HEK293 (cell line): Measurements from ENCODE around the gene RHBDD1.

ENCODE experiments used
- CTCF ChIA-PET: fragments of 350-600 bp; formaldehyde crosslinking; extraction: SDS; loops from one replicate; lab custom pipeline; 2021; ENCODE audit warnings: antibody characterized with exemption; lab: Yijun Ruan, JAX
- POLR2A ChIA-PET: fragments of 300-600 bp; formaldehyde crosslinking; extraction: SDS; loops from one replicate; lab custom pipeline; 2020; ENCODE audit warnings: antibody characterized with exemption, inconsistent platforms; lab: Yijun Ruan, JAX
- H3K27ac ChIP-seq: fragments of 200-500 bp; sonication (Bioruptor generic); 2 replicates; pipeline ENCODE4 v1.5.1; 2014; ENCODE audit warnings: low read depth, low read length, control low read depth, inconsistent platforms; ENCODE audit errors: extremely low read depth
- H3K36me3 ChIP-seq, 2 experiments: fragments of 200-500 bp in 1 of 2; sonication (Bioruptor generic) in 1 of 2; 1 replicate in 1 of 2; 2 replicates in 1 of 2; pipeline ENCODE4 v1.5.1; 2014 to 2017; ENCODE audit warnings: inconsistent platforms in 2 of 2, low read length in 2 of 2; ENCODE audit not compliant: control insufficient read depth in 2 of 2, insufficient read depth in 1 of 2
- H3K4me1 ChIP-seq: fragments of 200-500 bp; sonication (Bioruptor generic); 2 replicates; pipeline ENCODE4 v1.5.1; 2014; ENCODE audit warnings: mild to moderate bottlenecking, low read length, inconsistent platforms; ENCODE audit not compliant: control insufficient read depth, insufficient read depth
- H3K4me3 ChIP-seq: 2 replicates; pipeline ENCODE4 v1.5.1; 2011; ENCODE audit warnings: low read depth, mild to moderate bottlenecking, control low read depth, low read length, moderate library complexity
- H3K9me3 ChIP-seq: fragments of 200-500 bp; sonication (Bioruptor generic); 2 replicates; pipeline ENCODE4 v1.5.1; 2014; ENCODE audit warnings: low read depth, low read length, inconsistent platforms; ENCODE audit not compliant: control insufficient read depth, insufficient read depth
- ELK4 ChIP-seq: IDR thresholded peaks from 2 replicates; pipeline ENCODE4 v1.6.1; 2011; ENCODE audit warnings: mild to moderate bottlenecking, low read depth, low read length, borderline replicate concordance
- MYNN ChIP-seq: fragments of 450-650 bp; formaldehyde crosslinking; IDR thresholded peaks from 2 replicates; pipeline ENCODE4 v1.5.1; 2016; ENCODE audit warnings: missing biosample characterization, missing genetic modification characterization, borderline replicate concordance
- MZF1 ChIP-seq: fragments of 450-650 bp; formaldehyde crosslinking; IDR thresholded peaks from 2 replicates; pipeline ENCODE4 v1.5.1; 2017; ENCODE audit warnings: missing biosample characterization, missing genetic modification characterization, borderline replicate concordance
- PATZ1 ChIP-seq: fragments of 450-650 bp; formaldehyde crosslinking; IDR thresholded peaks from 2 replicates; pipeline ENCODE4 v1.5.1; 2016; ENCODE audit warnings: missing biosample characterization, missing genetic modification characterization
- RBAK ChIP-seq: fragments of 450-650 bp; formaldehyde crosslinking; IDR thresholded peaks from 2 replicates; pipeline ENCODE4 v1.5.1; 2016; ENCODE audit warnings: missing biosample characterization, missing genetic modification characterization
- TSHZ1 ChIP-seq: fragments of 450-650 bp; formaldehyde crosslinking; IDR thresholded peaks from 2 replicates; pipeline ENCODE4 v1.5.1; 2016; ENCODE audit warnings: missing biosample characterization, missing genetic modification characterization, borderline replicate concordance
- ZBTB7A ChIP-seq: fragments of 450-650 bp; formaldehyde crosslinking; IDR thresholded peaks from 2 replicates; pipeline ENCODE4 v1.5.1; 2016; ENCODE audit warnings: low read depth, missing biosample characterization, missing genetic modification characterization
- ZFP41 ChIP-seq: fragments of 450-650 bp; formaldehyde crosslinking; IDR thresholded peaks from 2 replicates; pipeline ENCODE4 v1.5.1; 2016; ENCODE audit warnings: missing biosample characterization, missing genetic modification characterization, borderline replicate concordance
- ZNF184 ChIP-seq: fragments of 450-650 bp; IDR thresholded peaks from 2 replicates; pipeline ENCODE4 v1.5.1; 2018; ENCODE audit warnings: missing biosample characterization, mild to moderate bottlenecking, missing genetic modification characterization
- ZNF266 ChIP-seq: fragments of 450-650 bp; formaldehyde crosslinking; IDR thresholded peaks from 2 replicates; pipeline ENCODE4 v1.5.1; 2016; ENCODE audit warnings: missing biosample characterization, missing genetic modification characterization, low read depth
- ZNF274 ChIP-seq, 2 experiments: fragments of 200-500 bp in 1 of 2; fragments of 450-650 bp in 1 of 2; sonication (Bioruptor generic) in 1 of 2; formaldehyde crosslinking in 1 of 2; IDR thresholded peaks; 2 replicates each; pipeline versions ENCODE4 v1.5.1 to v1.6.1; 2014 to 2016; ENCODE audit warnings: borderline replicate concordance in 1 of 2, inconsistent platforms in 1 of 2, low read length in 1 of 2, missing biosample characterization in 1 of 2, missing genetic modification characterization in 1 of 2
- ZNF335 ChIP-seq: fragments of 450-650 bp; formaldehyde crosslinking; conservative IDR thresholded peaks from 2 replicates; pipeline ENCODE4 v1.5.1; 2016; ENCODE audit warnings: missing biosample characterization, missing genetic modification characterization
- ZNF513 ChIP-seq: fragments of 450-650 bp; IDR thresholded peaks from 2 replicates; pipeline ENCODE4 v1.5.1; 2018; ENCODE audit warnings: missing biosample characterization, missing genetic modification characterization
- ZNF514 ChIP-seq: fragments of 450-650 bp; formaldehyde crosslinking; IDR thresholded peaks from 2 replicates; pipeline ENCODE4 v1.5.1; 2016; ENCODE audit warnings: missing biosample characterization, missing genetic modification characterization
- ZNF558 ChIP-seq: fragments of 450-650 bp; formaldehyde crosslinking; IDR thresholded peaks from 2 replicates; pipeline ENCODE4 v1.5.1; 2016; ENCODE audit warnings: missing biosample characterization, missing genetic modification characterization
- ZNF596 ChIP-seq: fragments of 450-650 bp; IDR thresholded peaks from 2 replicates; pipeline ENCODE4 v1.5.0; 2018; ENCODE audit warnings: missing biosample characterization, mild to moderate bottlenecking, missing genetic modification characterization, moderate library complexity
- ZNF600 ChIP-seq: fragments of 450-650 bp; formaldehyde crosslinking; IDR thresholded peaks from 2 replicates; pipeline ENCODE4 v1.5.1; 2016; ENCODE audit warnings: missing biosample characterization, missing genetic modification characterization
- ZNF623 ChIP-seq: fragments of 450-650 bp; formaldehyde crosslinking; IDR thresholded peaks from 2 replicates; pipeline ENCODE4 v1.5.1; 2016; ENCODE audit warnings: missing biosample characterization, missing genetic modification characterization
- ZNF664 ChIP-seq: fragments of 450-650 bp; formaldehyde crosslinking; IDR thresholded peaks from 2 replicates; pipeline ENCODE4 v1.5.1; 2016; ENCODE audit warnings: missing biosample characterization, missing genetic modification characterization
- ZNF701 ChIP-seq: fragments of 450-650 bp; formaldehyde crosslinking; IDR thresholded peaks from 2 replicates; pipeline ENCODE4 v1.5.1; 2016; ENCODE audit warnings: missing biosample characterization, missing genetic modification characterization
- ZNF768 ChIP-seq: fragments of 450-650 bp; formaldehyde crosslinking; IDR thresholded peaks from 2 replicates; pipeline ENCODE4 v1.5.1; 2018; ENCODE audit warnings: missing biosample characterization, mild to moderate bottlenecking, missing genetic modification characterization
- ZNF843 ChIP-seq: fragments of 450-650 bp; formaldehyde crosslinking; IDR thresholded peaks from 2 replicates; pipeline ENCODE4 v1.5.1; 2016; ENCODE audit warnings: missing biosample characterization, missing genetic modification characterization
- ZSCAN18 ChIP-seq: fragments of 450-650 bp; formaldehyde crosslinking; IDR thresholded peaks from 2 replicates; pipeline ENCODE4 v1.5.1; 2016; ENCODE audit warnings: missing biosample characterization, missing genetic modification characterization
- ZSCAN23 ChIP-seq: fragments of 450-650 bp; formaldehyde crosslinking; IDR thresholded peaks from 2 replicates; pipeline ENCODE4 v1.5.1; 2016; ENCODE audit warnings: missing biosample characterization, missing genetic modification characterization
- ZSCAN30 ChIP-seq: fragments of 450-650 bp; IDR thresholded peaks from 2 replicates; pipeline ENCODE4 v1.5.1; 2018; ENCODE audit warnings: missing biosample characterization, mild to moderate bottlenecking, missing genetic modification characterization, moderate library complexity
- TF ChIP-seq, protein P1 (sequence below): fragments of 450-650 bp; formaldehyde crosslinking; IDR thresholded peaks from 2 replicates; pipeline ENCODE4 v1.5.1; 2017; ENCODE audit warnings: missing biosample characterization, missing genetic modification characterization

Gene RHBDD1

GRCh38 chr2:227010433-227010832, 174.6 kb downstream of the RHBDD1 start:
- POLR2A ChIA-PET = no interaction called here
- TF ChIP-seq ZSCAN18 (tag by site-specific recombination) (no peak), ZNF600 (tag by site-specific recombination) (no peak), ZBTB7A (tag by site-specific recombination) (no peak), ZNF266 (no peak), ZNF558 (tag by site-specific recombination) (no peak), ZNF664 (tag by site-specific recombination) (no peak), MZF1 (tag by site-specific recombination) (no peak), ZFP41 (tag by site-specific recombination) (no peak), ZNF514 (no peak), ZNF843 (tag by site-specific recombination) (no peak), ELK4 (no peak), ZNF513 (no peak), ZSCAN30 (tag by site-specific recombination) (no peak)
- TF ChIP-seq, protein P1, sequence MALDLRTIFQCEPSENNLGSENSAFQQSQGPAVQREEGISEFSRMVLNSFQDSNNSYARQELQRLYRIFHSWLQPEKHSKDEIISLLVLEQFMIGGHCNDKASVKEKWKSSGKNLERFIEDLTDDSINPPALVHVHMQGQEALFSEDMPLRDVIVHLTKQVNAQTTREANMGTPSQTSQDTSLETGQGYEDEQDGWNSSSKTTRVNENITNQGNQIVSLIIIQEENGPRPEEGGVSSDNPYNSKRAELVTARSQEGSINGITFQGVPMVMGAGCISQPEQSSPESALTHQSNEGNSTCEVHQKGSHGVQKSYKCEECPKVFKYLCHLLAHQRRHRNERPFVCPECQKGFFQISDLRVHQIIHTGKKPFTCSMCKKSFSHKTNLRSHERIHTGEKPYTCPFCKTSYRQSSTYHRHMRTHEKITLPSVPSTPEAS (tag by site-specific recombination) = no peak
- no peak overlapping the region for H3K27ac ChIP-seq
- CTCF ChIA-PET = interaction anchor here (0.6 kb wide), 1 partner anchor 96 kb away, joined by 3 read pairs; no protein-coding TSS in a partner anchor
- H3K9me3 ChIP-seq = no peaks in the 10 kb centered on the region
- H3K4me1 ChIP-seq = no peaks in the 10 kb centered on the region
- no peaks in the 10 kb centered on the region for H3K36me3 ChIP-seq
- H3K4me3 ChIP-seq = no peak overlapping the region

- H3K9me3 ChIP-seq = no peaks in the 10 kb centered on the region
- CTCF ChIA-PET = interaction anchor here (1.1 kb wide), 1 partner anchor 19 kb away, joined by 3 read pairs; no protein-coding TSS in a partner anchor
- no peak for TF ChIP-seq ZNF701
- TF ChIP-seq ZNF335 (tag by site-specific recombination) = no peak
- TF ChIP-seq ZNF596 = no peak
- TF ChIP-seq MYNN = no peak
- no peak for TF ChIP-seq ZNF623 (tag by site-specific recombination)
- no peak for TF ChIP-seq RBAK
- TF ChIP-seq ZNF768 = no peak
- no peak for TF ChIP-seq ZNF184
- TF ChIP-seq ZNF274 (IDR thresholded peaks at IDR 0.05; ENCODE audit: low read length) = no peak
- no peak for TF ChIP-seq ZNF274 (tag by site-specific recombination; IDR thresholded peaks at IDR 0.05; ENCODE audit: borderline replicate concordance)
- TF ChIP-seq PATZ1 (tag by site-specific recombination) = no peak
- no peak for TF ChIP-seq TSHZ1 (tag by site-specific recombination)
- no peak for TF ChIP-seq ZSCAN23 (tag by site-specific recombination)
Measured at GRCh38 chr2:227013330-227013729, 177.5 kb downstream of the RHBDD1 start.

More at GRCh38 chr2:227013330-227013729, 177.5 kb downstream of the RHBDD1 start:
- POLR2A ChIA-PET = no interaction called here
- H3K27ac ChIP-seq = no peak overlapping the region
- no peaks in the 10 kb centered on the region for H3K4me1 ChIP-seq
- H3K4me3 ChIP-seq = no peak overlapping the region
- no peaks in the 10 kb centered on the region for H3K36me3 ChIP-seq
